RKO (cell line): ENCODE results near the gene TRAF2.
A peak's percentile ranks its signal among the peaks of the same experiment; 100 is the strongest.
"Not testable (repeated sequence)": the region's sequence is repeated elsewhere in the genome, so short reads cannot be mapped to it uniquely, and the experiment has no call there.

ENCODE experiments used
- DNase-seq: peaks from one replicate; pipeline ENCODE4 v3.0.0-alpha.2; 2016; ENCODE audit warnings: low spot score

TRAF2 gene

GRCh38 chr9:136885950-136886578 is at the start of gene TRAF2:
TSS of gene TRAF2 (plus strand) at chr9:136886516. CDS start at chr9:136898741, 12,225 bp downstream.
- DNase-seq, result peak; percentile 100

DNA sequence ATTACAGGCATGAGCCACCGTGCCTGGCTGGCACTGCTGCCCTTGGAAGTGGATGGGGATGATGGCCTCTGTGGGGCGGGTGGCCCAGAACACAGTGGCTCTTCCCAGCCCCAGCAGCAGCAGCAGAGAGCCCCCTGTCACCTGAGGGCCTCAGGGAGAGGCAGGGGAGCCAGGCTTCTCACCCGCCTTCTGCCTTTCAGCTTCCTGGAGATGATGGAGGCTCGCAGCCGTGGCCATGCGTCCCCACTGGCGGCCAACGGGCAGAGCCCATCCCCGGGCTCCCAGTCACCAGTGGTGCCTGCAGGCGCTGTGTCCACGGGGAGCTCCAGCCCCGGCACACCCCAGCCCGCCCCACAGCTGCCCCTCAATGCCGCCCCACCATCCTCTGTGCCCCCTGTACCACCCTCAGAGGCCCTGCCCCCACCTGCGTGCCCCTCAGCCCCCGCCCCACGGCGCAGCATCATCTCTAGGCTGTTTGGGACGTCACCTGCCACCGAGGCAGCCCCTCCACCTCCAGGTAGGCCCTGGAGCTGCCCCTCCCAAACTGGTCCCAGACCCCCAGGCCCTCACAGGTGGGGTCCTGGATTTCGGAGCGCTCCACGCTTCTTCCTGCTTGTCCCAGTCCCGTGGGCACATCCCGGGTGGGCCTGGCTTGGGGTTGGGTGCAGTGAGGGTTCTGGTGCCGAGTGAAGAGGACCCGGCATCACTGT is 49.0 kb upstream of the TRAF2 start:
- no peak for DNase-seq

DNA sequence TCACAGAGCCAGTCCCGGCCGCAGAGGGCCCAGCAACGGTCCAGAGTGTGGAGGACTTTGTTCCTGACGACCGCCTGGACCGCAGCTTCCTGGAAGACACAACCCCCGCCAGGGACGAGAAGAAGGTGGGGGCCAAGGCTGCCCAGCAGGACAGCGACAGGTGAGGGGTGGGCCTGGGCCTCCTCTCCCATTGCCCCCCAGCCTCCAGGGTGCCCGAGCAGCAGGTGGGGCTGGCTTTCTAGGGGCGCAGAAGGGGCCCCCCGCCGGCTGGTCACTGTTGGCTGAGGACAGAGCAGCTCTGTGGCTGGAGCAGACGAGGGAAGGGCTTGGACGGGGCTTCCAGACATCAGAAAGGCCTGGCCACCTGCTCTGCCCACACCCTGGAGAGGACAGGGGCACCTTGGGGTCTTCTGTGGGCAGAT is 48.4 kb upstream of the TRAF2 start:
- DNase-seq, result not testable (repeated sequence)

DNA sequence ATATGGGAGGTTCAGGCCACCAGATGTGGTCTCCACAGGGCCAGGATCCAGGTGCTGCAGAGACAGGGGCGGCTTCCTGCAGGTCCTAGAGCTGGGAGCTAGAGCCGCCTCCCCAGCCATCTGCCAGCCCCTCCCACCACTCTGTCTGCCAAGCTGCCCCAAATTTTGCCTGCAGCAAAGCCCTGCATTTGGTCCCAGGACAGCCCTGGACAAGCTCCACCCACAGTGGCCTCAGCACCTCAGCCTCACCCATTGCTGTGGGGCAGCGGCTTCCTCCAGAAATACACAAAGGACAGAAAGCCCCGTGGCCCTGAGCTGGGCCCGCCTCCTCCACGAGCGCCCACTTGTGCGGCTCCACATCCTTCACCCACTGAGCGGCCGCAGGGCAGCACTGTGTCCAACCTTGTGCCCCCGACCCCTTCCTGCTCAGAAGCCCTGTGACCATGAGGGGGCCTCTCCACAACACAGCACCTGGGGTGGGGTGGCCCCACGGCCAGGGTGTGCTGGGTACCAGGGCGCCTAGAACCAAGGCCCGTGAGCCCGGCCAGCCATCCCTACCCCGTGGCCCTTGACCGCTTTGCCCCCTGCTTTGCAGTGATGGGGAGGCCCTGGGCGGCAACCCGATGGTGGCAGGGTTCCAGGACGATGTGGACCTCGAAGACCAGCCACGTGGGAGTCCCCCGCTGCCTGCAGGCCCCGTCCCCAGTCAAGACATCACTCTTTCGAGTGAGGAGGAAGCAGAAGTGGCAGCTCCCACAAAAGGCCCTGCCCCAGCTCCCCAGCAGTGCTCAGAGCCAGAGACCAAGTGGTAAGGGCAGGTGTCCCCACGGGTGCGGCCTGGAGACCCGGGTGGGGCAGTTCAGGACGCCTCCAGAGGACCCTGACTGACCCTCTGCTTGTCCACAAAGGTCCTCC is 47.7 kb upstream of the TRAF2 start:
- DNase-seq, result no peak

- no peak for DNase-seq
These were observed 46.8 kb upstream of the TRAF2 start for GRCh38 chr9:136839229-136840139.

GRCh38 chr9:136840140-136840876 is 46.0 kb upstream of the TRAF2 start:
- no peak for DNase-seq

- no peak for DNase-seq
These were observed 45.3 kb upstream of the TRAF2 start for GRCh38 chr9:136840877-136841645.

DNA sequence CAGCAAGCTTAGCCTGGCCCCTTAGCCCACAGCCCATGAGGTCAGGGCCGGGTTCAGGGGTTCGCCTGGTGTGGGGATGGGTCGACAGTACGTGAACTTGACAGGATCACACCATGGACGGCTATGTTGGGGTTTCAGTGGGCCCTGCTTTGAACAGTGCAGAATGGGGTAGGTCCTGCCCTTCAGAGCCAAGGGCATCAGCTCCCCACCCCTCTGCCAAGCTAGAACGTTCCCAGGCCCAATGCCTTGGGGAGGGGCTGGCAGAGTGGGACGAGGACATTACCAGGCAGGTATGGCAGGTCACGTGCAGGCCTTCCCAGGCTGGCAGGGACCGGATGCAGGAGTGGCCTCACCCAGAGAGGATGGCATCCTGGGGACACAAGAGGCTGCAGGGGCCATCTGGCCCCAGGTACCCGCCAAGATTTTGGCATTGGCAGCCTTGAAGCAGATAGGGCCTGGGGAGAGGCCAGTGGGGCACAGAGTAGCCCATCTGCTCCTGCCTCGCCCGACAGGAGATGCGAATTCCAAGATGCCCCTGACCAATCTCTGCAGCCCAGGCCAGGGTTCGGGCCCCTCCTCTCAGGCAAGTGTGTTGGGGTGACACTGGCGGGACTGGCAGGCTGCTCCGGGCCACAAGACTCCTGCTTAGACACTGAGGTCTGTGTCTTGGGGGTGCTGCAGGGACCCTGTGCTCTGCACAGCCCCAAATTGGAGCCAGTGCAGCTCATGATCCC is 44.5 kb upstream of the TRAF2 start:
- not testable (repeated sequence) for DNase-seq

- DNase-seq, result peak; percentile 91
These were observed 43.9 kb upstream of the TRAF2 start, which contains the start of gene AJM1 for GRCh38 chr9:136842380-136842948. TSS of gene AJM1 (plus strand) at chr9:136842478. CDS start at chr9:136844415, 1,937 bp downstream.

DNA sequence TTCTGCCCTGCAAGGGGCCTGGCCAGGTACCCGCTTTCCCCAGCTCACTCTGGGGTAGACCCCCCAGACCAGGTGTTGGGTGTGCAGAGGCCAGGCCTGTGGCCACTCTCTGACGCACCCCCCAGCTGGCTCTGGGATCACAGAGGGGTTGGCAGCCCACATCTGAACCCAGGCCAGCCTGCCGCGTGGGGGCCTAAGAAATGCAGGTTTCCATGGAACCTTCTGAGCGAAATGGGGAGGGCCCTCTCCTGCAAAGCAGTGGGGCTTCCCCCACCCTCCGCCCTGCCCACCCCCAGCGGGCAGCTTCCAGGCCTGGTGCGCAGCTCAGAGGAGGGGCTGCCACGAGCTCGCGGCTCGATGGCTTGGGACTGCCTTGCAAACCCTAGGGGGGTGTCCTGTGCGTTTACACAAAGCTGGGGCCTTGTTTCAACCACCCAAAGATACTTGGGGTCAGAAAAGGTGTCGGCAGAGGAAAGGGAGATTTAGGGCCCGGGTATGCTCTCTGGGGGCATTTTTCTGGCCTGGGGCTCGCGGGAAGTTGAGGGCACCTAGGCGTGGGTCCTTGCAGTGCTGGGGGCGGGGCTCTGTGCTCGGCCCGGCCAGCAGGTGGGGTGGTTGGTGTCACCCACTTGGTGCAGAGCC is 43.0 kb upstream of the TRAF2 start:
- not testable (repeated sequence) for DNase-seq

- DNase-seq, result not testable (repeated sequence)
These were observed 42.2 kb upstream of the TRAF2 start for GRCh38 chr9:136843801-136844740.

DNA sequence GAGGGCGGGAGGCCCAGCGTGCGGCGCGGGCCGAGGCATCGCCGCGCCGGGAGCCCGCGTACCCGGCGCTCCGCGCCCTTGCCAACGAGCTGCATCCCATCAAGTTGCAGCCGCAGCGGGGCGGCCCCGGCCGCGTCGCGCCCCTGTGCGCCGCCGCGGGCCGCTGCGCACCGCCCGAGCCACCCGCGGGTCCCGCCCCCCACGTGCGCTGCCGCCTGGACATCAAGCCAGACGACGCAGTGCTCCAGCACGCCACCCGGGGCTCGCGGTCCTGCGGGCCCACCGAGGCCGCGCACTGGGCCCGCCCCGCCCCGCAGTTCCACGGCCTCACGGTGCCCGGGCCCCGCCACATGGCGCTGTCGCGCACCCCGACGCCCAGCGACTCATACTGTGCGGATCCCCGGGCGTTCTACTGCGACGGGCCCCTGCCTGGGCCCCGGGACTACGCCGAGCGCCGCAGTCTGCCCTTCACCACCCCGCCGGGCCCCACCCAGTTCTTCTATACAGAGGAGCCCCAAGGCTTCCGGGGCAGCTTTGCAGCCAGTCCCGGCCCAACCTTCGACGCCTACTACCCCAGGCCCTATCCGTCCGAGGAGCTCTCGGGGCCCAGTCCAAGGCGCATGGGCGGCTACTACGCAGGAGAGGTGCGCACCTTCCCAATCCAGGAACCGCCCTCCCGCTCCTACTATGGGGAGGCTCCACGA is 41.4 kb upstream of the TRAF2 start:
- DNase-seq, result no peak

- DNase-seq, result no peak
These were observed 40.7 kb upstream of the TRAF2 start for GRCh38 chr9:136845465-136846260.

GRCh38 chr9:136846376-136847087 is 39.8 kb upstream of the TRAF2 start:
- no peak for DNase-seq
